Measurements from ENCODE around the gene WFIKKN2. TPM values are rescaled to one million over a fixed set of nuclear protein-coding genes. Genes with fewer than 3 reads are reported as not detected.

Gene WFIKKN2
- total RNA-seq, 1 experiment from 2014 or later: not detected

GRCh38 chr17:50808888-50809287, 26.5 kb upstream of the WFIKKN2 start:
- ChIA-PET CTCF (no interaction called here), POLR2A (ENCODE audit: low non-redundant PET) (no interaction called here)
- H3K27me3 ChIP-seq (replicated peaks; ENCODE audit: insufficient read depth, low read depth, low read length, poor library complexity): no peaks in the 10 kb centered on the region
- intact Hi-C loops (cut with micrococcal nuclease; ENCODE audit: unreplicated experiment): no loop called here
- H3K4me1 ChIP-seq (ENCODE audit: insufficient read depth, low read length, poor library complexity, severe bottlenecking): no peaks in the 10 kb centered on the region
- no peaks in the 10 kb centered on the region for H3K9me3 ChIP-seq (ENCODE audit: low read depth, low read length, poor library complexity, severe bottlenecking)
- no TSS peak for BruUV-seq (replicated peaks)
- DNase-seq (ENCODE audit: low spot score): no peak
- no peak overlapping the region for H3K4me3 ChIP-seq (ENCODE audit: low read depth, low read length, poor library complexity, severe bottlenecking)
- H3K27ac ChIP-seq (ENCODE audit: low read depth, low read length, poor library complexity, severe bottlenecking): no peak overlapping the region
- TF ChIP-seq EZH2 (IDR thresholded peaks at IDR 0.05; ENCODE audit: borderline replicate concordance, low read depth, low read length, poor library complexity, severe bottlenecking) (no peak), CTCF (conservative IDR thresholded peaks at IDR 0.05; ENCODE audit: low read depth, low read length) (no peak)
- no peaks in the 10 kb centered on the region for H3K36me3 ChIP-seq (ENCODE audit: insufficient read depth, low read length, poor library complexity, severe bottlenecking)

GRCh38 chr17:50813583-50813982, 21.8 kb upstream of the WFIKKN2 start:
- Histone ChIP-seq H3K36me3 (ENCODE audit: insufficient read depth, low read length, poor library complexity, severe bottlenecking) (no peaks in the 10 kb centered on the region), H3K9me3 (ENCODE audit: low read depth, low read length, poor library complexity, severe bottlenecking) (no peaks in the 10 kb centered on the region), H3K27me3 (replicated peaks; ENCODE audit: insufficient read depth, low read depth, low read length, poor library complexity) (no peaks in the 10 kb centered on the region), H3K4me1 (ENCODE audit: insufficient read depth, low read length, poor library complexity, severe bottlenecking) (peaks cover 5% of the 10 kb centered on the region), H3K4me3 (ENCODE audit: low read depth, low read length, poor library complexity, severe bottlenecking) (no peak overlapping the region), H3K27ac (ENCODE audit: low read depth, low read length, poor library complexity, severe bottlenecking) (no peak overlapping the region)
- intact Hi-C loops (cut with micrococcal nuclease; ENCODE audit: unreplicated experiment): no loop called here
- no peak for DNase-seq (ENCODE audit: low spot score)
- TF ChIP-seq CTCF (conservative IDR thresholded peaks at IDR 0.05; ENCODE audit: low read depth, low read length) (no peak), EZH2 (IDR thresholded peaks at IDR 0.05; ENCODE audit: borderline replicate concordance, low read depth, low read length, poor library complexity, severe bottlenecking) (no peak)
- no TSS peak for BruUV-seq (replicated peaks)
- POLR2A ChIA-PET (ENCODE audit: low non-redundant PET): no interaction called here
- CTCF ChIA-PET: no interaction called here

- CTCF ChIA-PET: no interaction called here
- intact Hi-C loops (cut with micrococcal nuclease; ENCODE audit: unreplicated experiment): no loop called here
- Histone ChIP-seq H3K27me3 (replicated peaks; ENCODE audit: insufficient read depth, low read depth, low read length, poor library complexity) (no peaks in the 10 kb centered on the region), H3K36me3 (ENCODE audit: insufficient read depth, low read length, poor library complexity, severe bottlenecking) (no peaks in the 10 kb centered on the region), H3K9me3 (ENCODE audit: low read depth, low read length, poor library complexity, severe bottlenecking) (no peaks in the 10 kb centered on the region), H3K4me3 (ENCODE audit: low read depth, low read length, poor library complexity, severe bottlenecking) (no peak overlapping the region), H3K27ac (ENCODE audit: low read depth, low read length, poor library complexity, severe bottlenecking) (no peak overlapping the region), H3K4me1 (ENCODE audit: insufficient read depth, low read length, poor library complexity, severe bottlenecking) (peaks cover 5% of the 10 kb centered on the region)
- BruUV-seq (replicated peaks): no TSS peak
- POLR2A ChIA-PET (ENCODE audit: low non-redundant PET): interaction anchor here (0.6 kb wide), 1 partner anchor 310 kb away, joined by 5 read pairs; no protein-coding TSS in a partner anchor
- TF ChIP-seq EZH2 (IDR thresholded peaks at IDR 0.05; ENCODE audit: borderline replicate concordance, low read depth, low read length, poor library complexity, severe bottlenecking) (no peak), CTCF (conservative IDR thresholded peaks at IDR 0.05; ENCODE audit: low read depth, low read length) (no peak)
- no peak for DNase-seq (ENCODE audit: low spot score)
Measured at GRCh38 chr17:50815400-50815799, 20.0 kb upstream of the WFIKKN2 start.
